ENCODE results near the gene APOA5. TPM values are rescaled to one million over a fixed set of nuclear protein-coding genes. Genes with fewer than 3 reads are reported as not detected.

APOA5 gene
- total and polyA plus RNA-seq, 2 of the 13 experiments (the other 11 are each of a cell fraction or from before 2014, with no cell fraction given): 44.0 to 49.1 TPM

DNA sequence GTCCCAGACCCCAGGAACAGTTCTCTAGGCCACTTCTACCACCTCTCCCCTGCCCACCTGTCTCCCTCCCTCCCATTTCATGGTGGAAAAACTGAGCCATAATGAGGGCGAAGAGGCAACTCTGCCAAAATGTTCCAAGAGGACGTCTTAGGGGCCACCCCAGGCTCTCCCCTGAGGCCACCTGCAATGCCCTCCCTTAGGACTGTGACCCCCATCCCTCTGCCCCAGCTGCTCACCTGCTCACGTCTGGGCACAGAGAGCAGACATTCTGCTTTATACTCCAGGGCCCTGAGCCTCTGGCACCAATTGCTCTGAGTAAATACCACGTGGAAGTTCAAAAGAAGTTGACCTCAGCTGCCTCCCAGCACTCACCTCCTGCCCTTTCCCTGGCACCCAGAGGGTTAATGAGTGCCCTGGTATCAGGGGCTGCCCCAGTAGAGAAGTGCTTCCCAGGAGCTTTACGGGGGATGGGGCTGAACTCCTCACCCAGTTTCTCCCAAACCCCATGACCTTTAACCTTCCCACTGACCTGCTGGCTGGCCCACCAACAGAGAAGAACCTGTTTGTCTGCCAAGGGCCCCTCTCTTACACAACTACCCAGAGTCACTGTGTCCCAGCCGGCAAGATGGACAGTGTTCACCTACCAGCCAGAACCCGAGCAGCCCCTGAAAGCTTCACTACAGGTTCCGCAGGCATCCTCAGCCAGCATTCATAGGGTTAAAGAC lies 627 bp upstream of the APOA5 start (continued):
- TF ChIP-seq, protein P1, sequence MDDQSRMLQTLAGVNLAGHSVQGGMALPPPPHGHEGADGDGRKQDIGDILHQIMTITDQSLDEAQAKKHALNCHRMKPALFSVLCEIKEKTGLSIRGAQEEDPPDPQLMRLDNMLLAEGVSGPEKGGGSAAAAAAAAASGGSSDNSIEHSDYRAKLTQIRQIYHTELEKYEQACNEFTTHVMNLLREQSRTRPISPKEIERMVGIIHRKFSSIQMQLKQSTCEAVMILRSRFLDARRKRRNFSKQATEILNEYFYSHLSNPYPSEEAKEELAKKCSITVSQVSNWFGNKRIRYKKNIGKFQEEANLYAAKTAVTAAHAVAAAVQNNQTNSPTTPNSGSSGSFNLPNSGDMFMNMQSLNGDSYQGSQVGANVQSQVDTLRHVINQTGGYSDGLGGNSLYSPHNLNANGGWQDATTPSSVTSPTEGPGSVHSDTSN (CRISPR knock-in tag; IDR thresholded peaks at IDR 0.05; ENCODE audit: borderline replicate concordance): no peak
- TF ChIP-seq TBX3 (IDR thresholded peaks at IDR 0.05; ENCODE audit: borderline replicate concordance) (no peak; the same call in 1 of the 2 replicates), NKX3-1 (CRISPR knock-in tag; IDR thresholded peaks at IDR 0.05) (no peak), HDAC6 (IDR thresholded peaks at IDR 0.05; ENCODE audit: low read depth, low read length) (no peak), IRF2 (CRISPR knock-in tag; IDR thresholded peaks at IDR 0.05) (no peak), ZNF432 (CRISPR knock-in tag; IDR thresholded peaks at IDR 0.05; ENCODE audit: borderline replicate concordance) (no peak), AKAP8 (CRISPR knock-in tag; IDR thresholded peaks at IDR 0.05) (0 out of 2 replicates have a peak, but pooled peaks have one; percentile 34), ZKSCAN5 (CRISPR knock-in tag; IDR thresholded peaks at IDR 0.05) (peak; percentile 79; the same call in 1 of the 2 replicates), ZFP36L2 (CRISPR knock-in tag; IDR thresholded peaks at IDR 0.05) (no peak), FOXO1 (CRISPR knock-in tag; IDR thresholded peaks at IDR 0.05) (peak; percentile 57; the same call in 1 of the 2 replicates), PHF8 (CRISPR knock-in tag; IDR thresholded peaks at IDR 0.05) (no peak; the same call in 1 of the 2 replicates), ZNF761 (CRISPR knock-in tag; conservative IDR thresholded peaks at IDR 0.05) (no peak; the same call in 1 of the 2 replicates), ZIK1 (CRISPR knock-in tag; IDR thresholded peaks at IDR 0.05; ENCODE audit: borderline replicate concordance, low read depth) (no peak), TEAD2 (CRISPR knock-in tag; IDR thresholded peaks at IDR 0.05) (no peak), SRSF9 (IDR thresholded peaks at IDR 0.05; ENCODE audit: borderline replicate concordance, insufficient read depth, low read depth, low read length, poor library complexity, severe bottlenecking) (no peak)
- TF ChIP-seq, protein P2, sequence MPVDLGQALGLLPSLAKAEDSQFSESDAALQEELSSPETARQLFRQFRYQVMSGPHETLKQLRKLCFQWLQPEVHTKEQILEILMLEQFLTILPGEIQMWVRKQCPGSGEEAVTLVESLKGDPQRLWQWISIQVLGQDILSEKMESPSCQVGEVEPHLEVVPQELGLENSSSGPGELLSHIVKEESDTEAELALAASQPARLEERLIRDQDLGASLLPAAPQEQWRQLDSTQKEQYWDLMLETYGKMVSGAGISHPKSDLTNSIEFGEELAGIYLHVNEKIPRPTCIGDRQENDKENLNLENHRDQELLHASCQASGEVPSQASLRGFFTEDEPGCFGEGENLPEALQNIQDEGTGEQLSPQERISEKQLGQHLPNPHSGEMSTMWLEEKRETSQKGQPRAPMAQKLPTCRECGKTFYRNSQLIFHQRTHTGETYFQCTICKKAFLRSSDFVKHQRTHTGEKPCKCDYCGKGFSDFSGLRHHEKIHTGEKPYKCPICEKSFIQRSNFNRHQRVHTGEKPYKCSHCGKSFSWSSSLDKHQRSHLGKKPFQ (CRISPR knock-in tag; IDR thresholded peaks at IDR 0.05; ENCODE audit: insufficient replicate concordance): no peak
- TF ChIP-seq, protein P3, sequence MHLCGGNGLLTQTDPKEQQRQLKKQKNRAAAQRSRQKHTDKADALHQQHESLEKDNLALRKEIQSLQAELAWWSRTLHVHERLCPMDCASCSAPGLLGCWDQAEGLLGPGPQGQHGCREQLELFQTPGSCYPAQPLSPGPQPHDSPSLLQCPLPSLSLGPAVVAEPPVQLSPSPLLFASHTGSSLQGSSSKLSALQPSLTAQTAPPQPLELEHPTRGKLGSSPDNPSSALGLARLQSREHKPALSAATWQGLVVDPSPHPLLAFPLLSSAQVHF (CRISPR knock-in tag; IDR thresholded peaks at IDR 0.05): no peak
- TF ChIP-seq, protein P4, sequence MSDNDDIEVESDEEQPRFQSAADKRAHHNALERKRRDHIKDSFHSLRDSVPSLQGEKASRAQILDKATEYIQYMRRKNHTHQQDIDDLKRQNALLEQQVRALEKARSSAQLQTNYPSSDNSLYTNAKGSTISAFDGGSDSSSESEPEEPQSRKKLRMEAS (IDR thresholded peaks at IDR 0.05): peak; percentile 88
- TF ChIP-seq, protein P5, sequence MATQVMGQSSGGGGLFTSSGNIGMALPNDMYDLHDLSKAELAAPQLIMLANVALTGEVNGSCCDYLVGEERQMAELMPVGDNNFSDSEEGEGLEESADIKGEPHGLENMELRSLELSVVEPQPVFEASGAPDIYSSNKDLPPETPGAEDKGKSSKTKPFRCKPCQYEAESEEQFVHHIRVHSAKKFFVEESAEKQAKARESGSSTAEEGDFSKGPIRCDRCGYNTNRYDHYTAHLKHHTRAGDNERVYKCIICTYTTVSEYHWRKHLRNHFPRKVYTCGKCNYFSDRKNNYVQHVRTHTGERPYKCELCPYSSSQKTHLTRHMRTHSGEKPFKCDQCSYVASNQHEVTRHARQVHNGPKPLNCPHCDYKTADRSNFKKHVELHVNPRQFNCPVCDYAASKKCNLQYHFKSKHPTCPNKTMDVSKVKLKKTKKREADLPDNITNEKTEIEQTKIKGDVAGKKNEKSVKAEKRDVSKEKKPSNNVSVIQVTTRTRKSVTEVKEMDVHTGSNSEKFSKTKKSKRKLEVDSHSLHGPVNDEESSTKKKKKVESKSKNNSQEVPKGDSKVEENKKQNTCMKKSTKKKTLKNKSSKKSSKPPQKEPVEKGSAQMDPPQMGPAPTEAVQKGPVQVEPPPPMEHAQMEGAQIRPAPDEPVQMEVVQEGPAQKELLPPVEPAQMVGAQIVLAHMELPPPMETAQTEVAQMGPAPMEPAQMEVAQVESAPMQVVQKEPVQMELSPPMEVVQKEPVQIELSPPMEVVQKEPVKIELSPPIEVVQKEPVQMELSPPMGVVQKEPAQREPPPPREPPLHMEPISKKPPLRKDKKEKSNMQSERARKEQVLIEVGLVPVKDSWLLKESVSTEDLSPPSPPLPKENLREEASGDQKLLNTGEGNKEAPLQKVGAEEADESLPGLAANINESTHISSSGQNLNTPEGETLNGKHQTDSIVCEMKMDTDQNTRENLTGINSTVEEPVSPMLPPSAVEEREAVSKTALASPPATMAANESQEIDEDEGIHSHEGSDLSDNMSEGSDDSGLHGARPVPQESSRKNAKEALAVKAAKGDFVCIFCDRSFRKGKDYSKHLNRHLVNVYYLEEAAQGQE (IDR thresholded peaks at IDR 0.05; ENCODE audit: borderline replicate concordance in 1 of 2, low read depth in 1 of 2, low read length in 2 of 2): peak in 1 of 2 experiments; percentile 31; a peak in 1 of 4 replicates

All from HepG2 (cell line).